ENCODE data around the gene PLXND1.

PLXND1 gene

DNA sequence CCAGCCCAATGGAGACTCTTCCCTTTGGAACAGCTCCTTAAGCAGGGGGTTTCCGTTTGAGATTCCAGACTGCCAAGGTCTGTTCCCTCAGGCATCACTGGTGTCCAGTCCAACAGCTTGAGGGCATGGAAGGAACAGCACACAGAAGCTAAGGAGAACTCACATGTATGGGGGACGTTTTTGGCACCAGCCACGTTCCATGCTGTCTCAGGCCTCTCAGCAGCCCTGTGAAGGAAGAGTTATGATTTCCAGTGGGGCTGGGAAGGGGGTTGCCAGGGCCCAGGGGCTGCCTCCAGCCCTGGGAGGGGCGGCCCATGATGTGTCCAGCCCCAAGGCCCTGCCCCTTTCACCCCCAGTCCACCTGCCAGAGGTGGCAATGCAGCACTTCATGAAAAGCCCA, 85.5 kb downstream of the PLXND1 start:
- TF ChIP-seq POLR2A (IDR thresholded peaks at IDR 0.05; ENCODE audit: extremely low read depth, insufficient read length) (no peak), MYC (IDR thresholded peaks at IDR 0.05; ENCODE audit: low read depth, low read length) (no peak), MAX (IDR thresholded peaks at IDR 0.05; ENCODE audit: low read depth, low read length) (no peak)
- TF ChIP-seq, protein P1, sequence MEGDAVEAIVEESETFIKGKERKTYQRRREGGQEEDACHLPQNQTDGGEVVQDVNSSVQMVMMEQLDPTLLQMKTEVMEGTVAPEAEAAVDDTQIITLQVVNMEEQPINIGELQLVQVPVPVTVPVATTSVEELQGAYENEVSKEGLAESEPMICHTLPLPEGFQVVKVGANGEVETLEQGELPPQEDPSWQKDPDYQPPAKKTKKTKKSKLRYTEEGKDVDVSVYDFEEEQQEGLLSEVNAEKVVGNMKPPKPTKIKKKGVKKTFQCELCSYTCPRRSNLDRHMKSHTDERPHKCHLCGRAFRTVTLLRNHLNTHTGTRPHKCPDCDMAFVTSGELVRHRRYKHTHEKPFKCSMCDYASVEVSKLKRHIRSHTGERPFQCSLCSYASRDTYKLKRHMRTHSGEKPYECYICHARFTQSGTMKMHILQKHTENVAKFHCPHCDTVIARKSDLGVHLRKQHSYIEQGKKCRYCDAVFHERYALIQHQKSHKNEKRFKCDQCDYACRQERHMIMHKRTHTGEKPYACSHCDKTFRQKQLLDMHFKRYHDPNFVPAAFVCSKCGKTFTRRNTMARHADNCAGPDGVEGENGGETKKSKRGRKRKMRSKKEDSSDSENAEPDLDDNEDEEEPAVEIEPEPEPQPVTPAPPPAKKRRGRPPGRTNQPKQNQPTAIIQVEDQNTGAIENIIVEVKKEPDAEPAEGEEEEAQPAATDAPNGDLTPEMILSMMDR (IDR thresholded peaks at IDR 0.05; ENCODE audit: low read depth, low read length), result no peak
- DNase-seq (ENCODE audit: low read depth), result no peak
- no peak overlapping the region for H3K4me3 ChIP-seq (ENCODE audit: low read depth, low read length)

- no peak overlapping the region for H3K4me3 ChIP-seq (ENCODE audit: low read depth, low read length)
- TF ChIP-seq POLR2A (IDR thresholded peaks at IDR 0.05; ENCODE audit: extremely low read depth, insufficient read length) (no peak), MAX (IDR thresholded peaks at IDR 0.05; ENCODE audit: low read depth, low read length) (no peak), MYC (IDR thresholded peaks at IDR 0.05; ENCODE audit: low read depth, low read length) (no peak)
- TF ChIP-seq, protein P1 (IDR thresholded peaks at IDR 0.05; ENCODE audit: low read depth, low read length), result no peak
- no peak for DNase-seq (ENCODE audit: low read depth)
These were observed 86.4 kb downstream of the PLXND1 start for GRCh38 chr3:129519896-129520715.

DNA sequence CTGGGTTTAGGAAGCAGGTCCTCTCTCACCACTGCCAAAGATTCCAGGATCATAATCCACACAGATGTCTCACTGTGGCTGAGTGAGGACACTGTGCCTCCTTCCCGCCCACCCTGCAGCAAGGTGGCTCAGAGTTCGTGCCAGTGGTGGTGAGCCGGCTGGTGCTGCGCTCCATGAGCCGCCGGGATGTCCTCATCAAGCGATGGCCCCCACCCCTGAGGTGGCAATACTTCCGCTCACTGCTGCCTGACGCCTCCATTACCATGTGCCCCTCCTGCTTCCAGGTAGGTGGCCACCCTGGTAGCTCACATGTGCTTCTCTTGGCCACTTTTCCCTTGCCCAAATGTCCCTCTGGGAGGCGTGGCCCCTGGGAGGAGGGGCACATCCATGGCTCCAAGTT, 87.0 kb downstream of the PLXND1 start:
- no peak for TF ChIP-seq MYC (IDR thresholded peaks at IDR 0.05; ENCODE audit: low read depth, low read length)
- TF ChIP-seq, protein P1 (IDR thresholded peaks at IDR 0.05; ENCODE audit: low read depth, low read length), result no peak
- no peak for TF ChIP-seq MAX (IDR thresholded peaks at IDR 0.05; ENCODE audit: low read depth, low read length)
- TF ChIP-seq POLR2A (IDR thresholded peaks at IDR 0.05; ENCODE audit: extremely low read depth, insufficient read length), result no peak
- DNase-seq (ENCODE audit: low read depth), result no peak
- no peak overlapping the region for H3K4me3 ChIP-seq (ENCODE audit: low read depth, low read length)

DNA sequence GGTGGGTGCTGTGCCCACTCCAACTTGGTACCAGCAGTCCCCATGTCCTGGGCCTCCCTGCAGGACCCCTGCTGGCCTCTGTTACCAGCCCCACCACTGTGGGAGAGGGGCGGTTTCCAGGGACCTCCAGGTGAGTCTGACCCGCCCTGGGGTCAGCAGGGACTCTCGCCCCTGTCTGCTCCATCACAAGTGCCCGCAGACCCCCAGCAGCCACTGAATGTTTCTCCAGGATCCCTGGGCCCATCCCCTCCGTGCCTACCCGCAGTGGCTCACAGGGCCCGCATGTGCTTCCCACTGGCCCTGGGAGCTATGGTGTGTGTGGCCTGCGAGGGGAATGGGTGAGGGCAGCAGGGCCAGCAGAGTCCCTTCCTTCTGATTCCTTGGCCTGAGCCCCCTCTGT, 87.9 kb downstream of the PLXND1 start:
- no peak overlapping the region for H3K4me3 ChIP-seq (ENCODE audit: low read depth, low read length)
- DNase-seq (ENCODE audit: low read depth), result no peak
- TF ChIP-seq, protein P1 (IDR thresholded peaks at IDR 0.05; ENCODE audit: low read depth, low read length), result no peak
- TF ChIP-seq POLR2A (IDR thresholded peaks at IDR 0.05; ENCODE audit: extremely low read depth, insufficient read length) (no peak), MAX (IDR thresholded peaks at IDR 0.05; ENCODE audit: low read depth, low read length) (no peak)

- H3K4me3 ChIP-seq (ENCODE audit: low read depth, low read length), result no peak overlapping the region
- no peak for TF ChIP-seq MAX (IDR thresholded peaks at IDR 0.05; ENCODE audit: low read depth, low read length)
- TF ChIP-seq MYC (IDR thresholded peaks at IDR 0.05; ENCODE audit: low read depth, low read length), result no peak
- TF ChIP-seq, protein P1 (IDR thresholded peaks at IDR 0.05; ENCODE audit: low read depth, low read length), result no peak
- TF ChIP-seq POLR2A (IDR thresholded peaks at IDR 0.05; ENCODE audit: extremely low read depth, insufficient read length), result no peak
- DNase-seq (ENCODE audit: low read depth), result no peak
These were observed 88.4 kb downstream of the PLXND1 start for GRCh38 chr3:129518038-129518561.

All from NB4 (cell line).